Spleen (tissue), 7 donors: Measurements from ENCODE around the gene CDHR3.

Experiments
- CTCF ChIP-seq, 11 experiments: fragments of 200-600 bp in 7 of 11; fragments of 450-650 bp in 4 of 11; sonication (generic) in 4 of 11; IDR thresholded peaks in 8 of 11; conservative IDR thresholded peaks in 3 of 11; 1 replicate in 7 of 11; 2 replicates in 4 of 11; pipeline versions ENCODE4 v1.4.0 to v1.8.0; 2016 to 2021; ENCODE audit warnings: antibody characterized with exemption in 11 of 11, inconsistent platforms in 4 of 11, mild to moderate bottlenecking in 1 of 11
- POLR2A ChIP-seq, 3 donors: fragments of 450-650 bp; IDR thresholded peaks; one replicate each; pipeline ENCODE4 v1.5.1; 2017; ENCODE audit warnings: antibody characterized with exemption in 3 of 3, mild to moderate bottlenecking in 1 of 3
- donor health status: DM: no; HTN: no; CAD: no; lungs with moderate emphysema.
- donor health status: DM: no; HTN: no; CAD: no.
- donor health status: DM: no; HTN: no; CAD: no.

- TF ChIP-seq CTCF (IDR thresholded peaks at IDR 0.05 in 8 of 11, conservative IDR thresholded peaks at IDR 0.05 in 3 of 11) (no peak), POLR2A (IDR thresholded peaks at IDR 0.05) (no peak)
Measured at GRCh38 chr7:106054156-106054910, 91.3 kb downstream of the CDHR3 start.
